NCI-H524 treated with DMSO at 0.1 percent for 48 hours (cell line): Measurements from ENCODE around the gene BCAS1.

ENCODE experiments used
- DNase-seq: peaks from one replicate; lab custom pipeline; 2025; lab: John Stamatoyannopoulos, UW

Gene BCAS1

DNA sequence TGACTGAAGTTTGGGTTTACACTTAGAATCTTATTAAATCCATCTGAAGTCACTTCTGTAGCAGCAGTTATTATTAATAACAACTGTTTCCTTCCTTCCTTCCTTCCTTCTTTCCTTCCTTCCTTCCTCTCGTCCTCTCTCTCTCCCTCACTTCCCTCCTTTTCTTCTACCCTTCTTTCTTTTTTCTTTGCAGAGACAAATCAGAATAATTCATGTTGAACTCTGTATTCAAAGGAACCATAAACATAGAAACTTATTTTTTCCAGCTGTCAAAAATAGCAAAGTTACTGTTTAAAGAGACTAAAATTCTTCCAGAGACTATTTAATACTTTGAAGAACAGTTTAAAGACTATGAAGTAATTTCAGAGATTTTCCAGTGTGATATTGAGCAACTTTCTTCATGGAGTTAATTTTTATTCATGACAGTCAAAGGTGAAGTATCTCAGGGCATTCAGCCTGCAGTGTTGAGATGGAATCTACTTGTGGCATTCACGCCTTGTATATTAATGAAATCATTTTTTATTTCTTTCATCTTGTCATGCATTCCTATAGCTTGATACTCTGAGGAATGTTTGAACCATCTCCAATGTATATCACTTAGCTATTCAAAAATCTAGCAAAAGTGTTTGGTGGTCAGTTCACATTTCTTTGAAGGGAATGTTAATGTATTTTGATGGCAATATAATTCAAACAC, 109.7 kb downstream of the BCAS1 start:
- DNase-seq, result no peak

- no peak for DNase-seq
These were observed 110.3 kb downstream of the BCAS1 start for GRCh38 chr20:53959911-53960578.

GRCh38 chr20:53958260-53958659, 112.1 kb downstream of the BCAS1 start:
- no peak for DNase-seq

GRCh38 chr20:53957451-53958172, 112.8 kb downstream of the BCAS1 start:
- no peak for DNase-seq

GRCh38 chr20:53956013-53956715, 114.2 kb downstream of the BCAS1 start:
- no peak for DNase-seq

DNA sequence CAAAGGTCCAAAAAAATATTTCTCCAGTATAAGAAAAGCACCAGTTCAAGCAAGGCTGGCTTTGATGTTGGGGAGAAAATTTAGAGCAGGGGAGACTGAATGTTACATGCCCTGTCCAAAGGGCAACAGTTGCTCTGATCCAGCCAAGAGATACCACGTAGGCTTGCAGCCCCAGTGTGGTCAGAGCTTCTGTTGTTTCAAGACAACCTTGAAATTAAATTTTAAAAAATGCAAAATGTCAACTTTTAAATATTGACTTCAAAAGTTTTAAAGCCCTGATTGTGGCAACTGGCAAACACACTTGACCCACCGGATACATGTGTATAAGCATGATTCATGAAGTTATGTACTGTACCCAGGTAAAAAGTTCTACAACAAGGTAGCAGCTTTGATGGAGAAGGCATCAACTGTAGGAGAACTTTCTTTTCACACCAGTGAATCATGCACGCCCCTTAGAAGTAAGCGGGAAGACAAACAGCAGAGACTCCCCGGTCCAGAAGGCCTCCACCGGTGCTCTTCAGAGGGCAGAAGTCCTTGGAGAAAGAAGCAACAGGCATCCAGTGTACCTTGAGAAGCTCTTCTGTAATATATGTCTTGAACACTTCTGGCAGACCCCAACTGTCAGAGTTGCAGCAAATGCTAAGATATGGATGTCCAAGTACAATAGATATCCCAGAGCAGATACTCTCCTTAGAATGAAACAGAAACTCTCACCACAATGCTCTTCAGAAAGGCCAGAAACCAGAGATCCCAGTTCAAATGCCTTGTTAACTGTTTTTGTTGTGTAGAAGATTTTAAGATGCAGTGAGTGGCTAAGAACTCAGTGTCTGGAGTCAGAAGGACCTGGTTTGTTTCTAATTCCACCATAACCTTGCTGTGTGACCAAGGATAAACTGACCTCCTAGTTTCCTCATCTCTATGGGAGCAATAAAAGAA, 115.4 kb downstream of the BCAS1 start:
- DNase-seq, result no peak

DNA sequence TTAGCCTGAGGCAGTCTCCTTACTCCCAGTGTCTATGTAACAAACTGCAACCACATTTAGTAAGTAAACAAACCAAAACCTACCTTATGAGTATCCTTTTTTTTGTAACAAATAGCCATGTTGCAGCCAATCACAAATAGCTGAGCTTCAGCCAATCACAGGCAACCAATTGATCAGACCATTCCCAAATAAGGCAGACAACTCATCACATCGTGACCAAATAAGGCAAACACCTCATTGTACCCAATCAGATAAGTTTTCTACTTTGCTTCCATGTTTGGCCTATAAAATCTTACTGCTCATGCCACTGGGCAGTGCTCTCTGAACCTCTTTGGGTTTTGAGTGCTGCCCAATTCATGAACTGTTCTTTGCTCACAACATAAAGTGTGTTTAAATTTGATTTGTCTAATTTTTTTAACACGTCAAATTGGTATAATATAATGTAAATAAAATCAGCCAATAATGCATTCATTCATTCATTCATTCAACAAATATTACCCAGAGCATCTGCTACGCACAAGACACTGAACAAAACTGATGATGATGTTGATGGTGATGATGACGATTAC, 117.8 kb downstream of the BCAS1 start:
- DNase-seq, result no peak

DNA sequence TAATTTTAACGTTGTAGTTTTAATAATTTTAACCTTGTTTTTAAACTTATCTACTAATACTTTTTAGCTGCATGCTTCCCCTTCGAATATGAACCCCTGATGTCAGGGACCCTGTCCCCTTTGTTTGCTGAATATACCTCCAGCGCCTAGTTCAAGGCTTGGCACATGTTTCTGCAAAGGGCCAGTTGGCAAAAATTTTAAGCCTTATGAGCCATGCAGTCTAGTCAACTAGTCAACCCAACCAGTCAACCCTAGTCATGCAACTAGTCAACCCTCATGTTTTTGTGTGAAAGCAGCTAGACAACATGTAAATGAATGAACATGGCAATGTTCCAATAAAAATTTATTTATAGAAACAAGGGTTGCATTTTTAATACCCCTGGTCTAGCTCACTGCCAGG, 119.8 kb downstream of the BCAS1 start:
- no peak for DNase-seq

DNA sequence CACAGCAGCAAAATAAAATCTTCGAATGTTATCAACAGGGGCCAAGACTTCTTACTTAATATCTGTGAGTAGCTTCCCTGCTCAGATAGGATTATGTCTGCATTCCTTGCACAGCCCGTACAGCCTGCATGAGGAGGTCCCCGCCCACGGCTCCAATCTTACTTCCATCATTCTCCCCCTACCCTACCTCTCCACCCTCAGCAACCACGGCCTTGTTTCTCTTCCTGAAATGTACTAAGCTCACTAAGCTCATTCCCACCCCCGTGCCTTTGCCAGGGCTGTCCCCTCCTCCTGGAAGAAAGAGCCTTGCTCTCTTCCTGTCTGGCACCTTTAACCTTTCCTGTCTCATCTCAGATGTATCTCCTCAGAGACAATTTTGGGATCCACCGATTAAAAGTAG, 120.4 kb downstream of the BCAS1 start:
- no peak for DNase-seq

- DNase-seq, result no peak
These were observed 121.0 kb downstream of the BCAS1 start for GRCh38 chr20:53949319-53949839.

- no peak for DNase-seq
These were observed 121.7 kb downstream of the BCAS1 start for GRCh38 chr20:53948383-53949318.

DNA sequence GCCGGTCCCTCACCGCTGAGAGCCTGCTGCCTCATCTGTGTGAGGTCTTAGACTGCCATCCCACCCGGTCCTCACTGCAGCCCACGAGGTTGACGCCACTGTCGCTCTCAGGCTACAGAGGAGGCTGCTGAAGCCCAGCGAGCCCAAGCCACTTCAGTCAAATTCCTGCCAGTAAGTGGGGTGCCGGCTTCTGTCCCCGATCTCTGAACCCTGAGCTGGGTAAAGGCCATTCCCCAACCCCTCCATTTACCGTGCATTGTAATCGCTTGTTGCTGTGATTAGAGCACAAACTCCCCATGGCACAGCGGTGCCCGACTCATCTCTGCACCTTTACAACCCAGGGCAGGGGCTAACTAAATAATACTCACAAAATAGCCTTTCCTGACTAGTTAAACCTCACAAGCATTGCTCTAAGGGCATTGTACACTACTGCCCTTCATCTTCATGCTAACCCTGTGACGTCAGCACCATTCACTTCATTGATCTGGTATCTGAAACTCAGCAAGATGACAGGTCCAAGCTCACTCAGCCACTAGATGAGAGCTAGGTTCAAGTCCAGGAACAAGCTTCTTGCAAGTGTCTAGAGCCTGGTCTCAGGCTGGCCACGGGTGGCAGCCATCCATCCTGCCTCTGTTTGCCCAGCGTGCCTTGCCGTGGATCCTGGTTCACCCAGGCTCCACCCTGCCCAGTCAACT, 122.7 kb downstream of the BCAS1 start:
- DNase-seq, result no peak

- no peak for DNase-seq
These were observed 124.3 kb downstream of the BCAS1 start for GRCh38 chr20:53946106-53946505.

DNA sequence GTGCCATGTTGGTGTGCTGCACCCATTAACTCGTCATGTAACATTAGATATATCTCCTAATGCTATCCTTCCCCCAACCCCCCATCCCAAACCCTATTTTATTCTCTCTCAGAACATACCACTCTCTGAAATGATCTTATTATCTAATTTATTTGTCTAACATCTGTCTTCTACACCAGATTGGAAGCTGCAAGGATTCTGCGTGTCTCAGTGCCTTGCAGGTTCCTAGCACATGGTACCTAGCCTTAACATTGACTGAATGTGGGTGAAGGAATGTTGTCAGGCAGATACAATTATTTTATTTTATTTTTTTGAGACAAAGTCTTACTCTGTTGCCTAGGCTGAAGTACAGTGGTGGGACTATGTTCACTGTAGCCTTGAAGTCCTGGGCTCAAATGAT, 124.9 kb downstream of the BCAS1 start:
- no peak for DNase-seq

DNA sequence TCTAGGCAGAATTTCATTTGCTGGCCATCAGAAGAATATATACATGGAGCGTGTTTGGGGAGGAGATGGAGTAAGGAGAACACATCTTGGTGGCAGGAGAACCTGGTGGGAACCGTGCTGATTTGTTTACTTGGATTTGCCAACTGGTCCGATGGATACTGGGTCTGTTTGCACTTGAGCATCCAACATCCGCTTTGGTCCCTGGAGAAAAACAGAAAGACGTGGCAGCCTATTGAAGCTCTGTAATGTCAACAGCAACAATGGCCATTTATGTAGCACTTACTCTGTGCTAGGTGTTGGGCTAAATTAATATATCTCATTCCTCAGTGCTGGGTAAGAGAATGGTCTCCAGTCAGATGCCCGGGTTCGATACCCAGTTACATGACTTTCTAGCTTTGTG, 125.6 kb downstream of the BCAS1 start:
- DNase-seq, result no peak

DNA sequence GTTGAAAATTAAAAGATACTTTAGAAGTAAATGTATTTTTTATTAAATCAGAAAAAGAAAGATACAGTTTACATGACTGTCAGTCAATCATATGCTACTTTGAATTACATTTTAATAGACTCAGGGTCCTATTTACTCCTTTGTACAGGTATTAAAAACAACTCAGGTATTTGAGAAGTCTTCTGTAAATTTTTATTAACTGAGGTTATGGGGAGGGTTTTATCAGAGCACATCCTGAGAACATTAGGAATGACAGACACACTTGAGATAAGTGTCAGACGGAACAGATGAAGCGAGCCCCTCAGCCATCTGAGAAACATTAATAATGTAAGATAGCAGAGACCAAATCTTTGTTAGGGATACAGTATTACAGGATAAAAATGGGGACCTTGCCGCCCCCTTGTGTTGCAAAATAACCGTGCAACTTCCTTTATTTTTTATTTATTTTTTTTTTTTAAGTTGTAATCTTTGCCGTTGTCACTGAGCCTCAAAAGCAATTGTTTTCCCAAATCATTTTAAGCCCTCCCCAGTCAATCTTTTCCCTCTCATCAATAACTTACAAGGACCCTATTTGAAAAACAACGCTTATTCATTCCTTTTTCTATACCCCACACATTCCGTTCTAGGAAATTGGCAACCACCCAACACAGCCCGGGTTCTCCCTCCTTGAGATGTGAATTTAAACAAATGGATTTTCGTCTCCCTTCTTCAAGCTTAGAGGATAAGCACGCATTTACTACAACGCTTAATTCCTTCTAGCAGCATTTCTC, 126.7 kb downstream of the BCAS1 start:
- peak; percentile 24 for DNase-seq

GRCh38 chr20:53942973-53943372, 127.4 kb downstream of the BCAS1 start:
- no peak for DNase-seq

DNA sequence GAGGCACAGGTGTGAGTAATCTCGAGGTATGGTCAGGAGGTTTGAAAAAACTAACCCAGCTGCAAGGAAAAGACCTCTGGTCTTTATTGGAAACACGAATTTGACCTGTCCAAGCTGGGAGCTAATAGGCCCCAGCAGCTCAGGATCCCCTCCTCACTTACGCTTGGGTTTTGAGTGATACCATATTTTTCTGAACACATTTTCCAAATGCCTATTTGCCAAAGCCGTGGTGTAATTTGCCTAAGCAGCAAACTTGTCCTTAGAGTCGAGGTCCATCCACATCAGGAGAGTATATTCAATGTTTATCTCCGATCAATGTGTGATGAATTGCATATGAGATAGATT, 128.0 kb downstream of the BCAS1 start:
- DNase-seq, result no peak
